T-cell (primary cell): ENCODE results near the gene OR2T8. TPM values are rescaled to one million over a fixed set of nuclear protein-coding genes. Genes with fewer than 3 reads are reported as not detected.

ENCODE experiments used
- ATAC-seq, 4 experiments: fragments of 200-7000 bp in 3 of 4; fragments of 150-1000 bp in 1 of 4; cut with Tn5 transposase; replicated peaks in 1 of 4; 1 replicate in 3 of 4; 2 replicates in 1 of 4; pipeline ENCODE4 v1.10.0; 2021; ENCODE audit warnings: moderate library complexity in 3 of 4, mild to moderate bottlenecking in 2 of 4, moderate number of reproducible peaks in 1 of 4
- CTCF ChIA-PET, 2 donors: fragments of 300-600 bp; sonication (Branson Sonifier 250); formaldehyde crosslinking; loops; one replicate each; lab custom pipeline; 2022; ENCODE audit warnings: antibody characterized with exemption in 2 of 2; lab: Charles Lee
- POLR2A ChIA-PET, 2 donors: fragments of 300-600 bp; sonication (Branson Sonifier 250); formaldehyde crosslinking; loops; one replicate each; lab custom pipeline; 2022; ENCODE audit warnings: antibody characterized with exemption in 2 of 2; lab: Charles Lee
- DNase-seq, 35 experiments: peaks; one replicate each; pipeline versions ENCODE4 v3.0.0 to v3.0.0-alpha.2; 2013 to 2023
- H3K27ac ChIP-seq: one replicate; pipeline ENCODE4 v1.5.1; 2013; ENCODE audit warnings: low read length
- H3K27me3 ChIP-seq, 2 experiments: replicated peaks in 1 of 2; 1 replicate in 1 of 2; 2 replicates in 1 of 2; pipeline versions ENCODE4 v1.6.1 to v1.7.0; 2013; ENCODE audit warnings: low read length in 1 of 2, mixed read lengths in 1 of 2; ENCODE audit not compliant: control insufficient read depth in 2 of 2, insufficient read depth in 2 of 2; ENCODE audit errors: extremely low read depth in 1 of 2
- H3K36me3 ChIP-seq, 2 donors: 1 replicate in 1 of 2; 2 replicates in 1 of 2; pipeline versions ENCODE4 v1.6.1 to v1.7.0; 2013; ENCODE audit warnings: low read length in 1 of 2; ENCODE audit not compliant: control insufficient read depth in 2 of 2, insufficient read depth in 1 of 2; ENCODE audit errors: extremely low read depth in 1 of 2
- H3K4me1 ChIP-seq, 2 experiments: 1 replicate in 1 of 2; 2 replicates in 1 of 2; pipeline versions ENCODE4 v1.6.1 to v1.7.0; 2013; ENCODE audit warnings: low read length in 2 of 2, mixed read lengths in 1 of 2; ENCODE audit not compliant: insufficient read depth in 2 of 2, control insufficient read depth in 1 of 2; ENCODE audit errors: extremely low read depth in 1 of 2
- H3K4me3 ChIP-seq, 2 donors: 1 replicate in 1 of 2; 2 replicates in 1 of 2; pipeline versions ENCODE4 v1.5.1 to v1.7.0; 2013; ENCODE audit warnings: mild to moderate bottlenecking in 2 of 2, low read length in 1 of 2, moderate library complexity in 1 of 2; ENCODE audit not compliant: control insufficient read depth in 1 of 2; ENCODE audit errors: extremely low read depth in 1 of 2
- H3K9me3 ChIP-seq: 2 replicates; pipeline ENCODE4 v1.7.0; 2013
- H3K27ac Mint-ChIP-seq, 2 donors: one replicate each; pipeline ENCODE4 v1.8.0; 2020 to 2021; ENCODE audit warnings: mild to moderate bottlenecking in 2 of 2, mixed read lengths in 2 of 2
- H3K27me3 Mint-ChIP-seq, 2 donors: one replicate each; pipeline ENCODE4 v1.8.0; 2021 to 2022; ENCODE audit warnings: mixed read lengths in 2 of 2
- H3K36me3 Mint-ChIP-seq: one replicate; pipeline ENCODE4 v1.8.0; 2021; ENCODE audit warnings: mixed read lengths
- H3K4me1 Mint-ChIP-seq, 3 donors: one replicate each; pipeline ENCODE4 v1.8.0; 2020 to 2022; ENCODE audit warnings: mixed read lengths in 3 of 3, mild to moderate bottlenecking in 1 of 3
- H3K4me3 Mint-ChIP-seq, 3 donors: one replicate each; pipeline ENCODE4 v1.8.0; 2020 to 2022; ENCODE audit warnings: mild to moderate bottlenecking in 3 of 3, mixed read lengths in 3 of 3, moderate library complexity in 3 of 3
- H3K9me3 Mint-ChIP-seq, 3 donors: one replicate each; pipeline ENCODE4 v1.8.0; 2020 to 2022; ENCODE audit warnings: mixed read lengths in 3 of 3
- WGBS: methylation state at CpG from one replicate; pipeline ENCODE4 v1.1.5; 2013; ENCODE audit warnings: missing lambda C conversion rate; ENCODE audit not compliant: insufficient coverage; 5-methylcytosine and 5-hydroxymethylcytosine counted together
- total RNA-seq, 35 experiments: library from RNA in 6 of 35; stranded (reverse) in 6 of 35; fragments of 120-200 nt in 1 of 35; gene quantifications; one replicate each; pipeline versions ENCODE4 v1.2.1 to v1.2.4 and lab custom pipeline; 2013 to 2026

OR2T8 gene
- total RNA-seq, 5 donors from 2014 or later (not counting 1 experiment from before 2014, with no cell fraction given): not detected

DNA sequence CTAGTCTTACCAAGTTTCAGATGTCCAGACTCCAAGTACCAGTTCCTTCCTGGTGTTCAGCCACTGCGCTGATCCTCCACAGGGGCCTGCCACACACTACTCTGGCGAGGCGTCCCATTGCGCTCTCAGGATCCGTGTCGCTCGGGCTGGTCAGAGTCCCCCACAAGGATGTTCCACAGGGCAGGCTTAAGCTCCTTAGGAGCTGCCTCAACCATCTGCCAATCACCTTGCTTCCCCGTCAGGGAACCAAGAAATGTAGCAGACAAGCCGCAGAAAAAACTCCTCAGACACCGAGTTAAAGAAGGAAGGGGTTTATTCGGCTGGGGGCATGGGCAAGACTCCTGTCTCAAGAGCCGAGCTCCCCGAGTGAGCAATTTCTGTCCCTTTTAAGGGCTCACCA, 14.9 kb upstream of the OR2T8 start:
- H3K4me1 ChIP-seq: peaks cover 0 to 3% of the 10 kb centered on the region in 2 experiments
- peak overlapping the region in 1 of 2 donors; percentile 11 for H3K27ac Mint-ChIP-seq
- no peaks in the 10 kb centered on the region for H3K36me3 Mint-ChIP-seq
- H3K4me3 Mint-ChIP-seq: no peak overlapping the region
- 95% methylated on average over 8 of the region's 13 CpGs for WGBS
- peak overlapping the region in 1 of 2 donors; percentile 10 for H3K4me3 ChIP-seq
- H3K27ac ChIP-seq: no peak overlapping the region
- POLR2A ChIA-PET: no interaction called here
- no peaks in the 10 kb centered on the region for H3K27me3 ChIP-seq
- peaks cover 4 to 11% (median 9%) of the 10 kb centered on the region in 3 donors for H3K9me3 Mint-ChIP-seq
- H3K36me3 ChIP-seq: no peaks in the 10 kb centered on the region
- H3K27me3 Mint-ChIP-seq: no peaks in the 10 kb centered on the region
- H3K4me1 Mint-ChIP-seq: peaks cover 14 to 36% (median 15%) of the 10 kb centered on the region in 3 donors
- H3K9me3 ChIP-seq: no peaks in the 10 kb centered on the region
- DNase-seq (no peak), ATAC-seq (no peak)
- CTCF ChIA-PET: no interaction called here

DNA sequence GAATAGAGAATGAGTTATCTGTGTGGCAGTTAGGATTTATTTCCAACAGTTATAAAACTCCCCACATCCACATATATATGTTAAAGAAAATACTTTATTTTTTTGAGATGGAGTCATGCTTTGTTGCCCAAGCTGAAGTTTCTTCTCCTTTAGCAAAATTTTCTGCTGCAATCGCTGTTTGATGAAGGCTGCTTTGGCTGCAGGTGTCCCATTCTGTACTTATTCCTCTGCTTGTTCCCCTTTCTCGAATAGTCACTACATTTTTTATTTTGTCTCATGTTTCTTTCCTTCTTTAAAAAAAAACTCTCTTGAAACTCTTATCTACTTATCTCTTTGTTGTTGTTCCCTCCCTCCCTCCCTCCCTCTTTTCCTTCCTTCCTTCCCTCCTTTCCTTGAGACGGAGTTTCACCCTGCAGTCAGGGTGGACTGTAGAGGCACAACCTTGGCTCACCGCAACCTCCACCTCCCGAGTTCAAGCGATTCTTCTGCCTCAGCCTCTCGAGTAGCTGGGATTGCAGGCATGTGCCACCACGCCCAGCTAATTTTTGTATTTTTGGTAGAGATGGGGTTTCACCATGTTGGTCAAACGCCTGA, 14.0 kb upstream of the OR2T8 start:
- H3K27me3 Mint-ChIP-seq: no peaks in the 10 kb centered on the region

DNA sequence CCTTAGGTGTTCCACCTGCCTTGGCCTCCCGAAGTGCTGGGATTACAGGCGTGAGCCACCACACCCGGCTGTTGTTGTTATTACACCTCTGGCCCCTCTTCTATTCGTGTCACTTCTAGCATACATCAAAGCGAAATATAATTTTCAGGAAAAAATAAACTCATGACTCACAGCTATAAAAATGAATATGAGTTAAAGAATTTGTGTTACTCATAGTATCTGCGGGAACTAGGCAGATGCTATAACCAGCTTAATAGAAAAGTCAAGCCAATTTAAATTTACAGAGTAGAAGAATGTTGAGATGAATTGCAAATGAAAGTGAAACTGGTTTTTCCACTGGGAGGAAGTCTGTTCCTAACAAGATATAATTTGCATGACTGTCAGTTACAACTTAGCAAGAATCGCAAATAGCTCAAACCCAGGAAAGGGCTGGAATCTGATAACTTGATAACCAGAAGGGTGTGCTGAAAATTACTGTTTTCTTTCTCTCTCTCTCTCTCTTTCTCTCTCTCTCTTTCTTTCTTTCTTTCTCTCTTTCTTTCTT, 13.5 kb upstream of the OR2T8 start:
- Histone ChIP-seq H3K9me3 (no peaks in the 10 kb centered on the region), H3K36me3 (no peaks in the 10 kb centered on the region), H3K27ac (no peak overlapping the region), H3K4me3 (peak overlapping the region; percentile 38 to 54), H3K4me1 (peaks cover 0 to 3% of the 10 kb centered on the region in 2 experiments), H3K27me3 (no peaks in the 10 kb centered on the region)
- WGBS: no CpG with 5 or more reads among the region's 7 CpGs
- Mint-ChIP-seq H3K4me3 (peak overlapping the region; percentile 77 to 90 (median 80)), H3K27ac (peak overlapping the region; percentile 56 to 84), H3K9me3 (peaks cover 4 to 11% (median 9%) of the 10 kb centered on the region in 3 donors), H3K27me3 (no peaks in the 10 kb centered on the region), H3K4me1 (peaks cover 14 to 36% (median 15%) of the 10 kb centered on the region in 3 donors), H3K36me3 (no peaks in the 10 kb centered on the region)
- POLR2A ChIA-PET: interaction anchor here in 1 of 2 donors (0.5 to 0.6 kb wide), 2 partner anchors 31 to 919 kb away, joined by 3 to 7 read pairs; partner anchors contain the start of gene SH3BP5L
- peak; percentile 36 to 62 (median 45) for ATAC-seq
- peak in 2 of 35 experiments; percentile 3 to 42 for DNase-seq
- CTCF ChIA-PET: no interaction called here

More for the DNA sequence above, 14.0 kb upstream of the OR2T8 start:
- Mint-ChIP-seq H3K9me3 (peaks cover 4 to 11% (median 9%) of the 10 kb centered on the region in 3 donors), H3K4me3 (peak overlapping the region; percentile 77 to 90 (median 80)), H3K4me1 (peaks cover 14 to 36% (median 15%) of the 10 kb centered on the region in 3 donors), H3K27ac (peak overlapping the region; percentile 56 to 84), H3K36me3 (no peaks in the 10 kb centered on the region)
- WGBS: 25% methylated on average over 2 of the region's 9 CpGs
- Histone ChIP-seq H3K27me3 (no peaks in the 10 kb centered on the region), H3K4me1 (peaks cover 0 to 3% of the 10 kb centered on the region in 2 experiments), H3K36me3 (no peaks in the 10 kb centered on the region), H3K27ac (no peak overlapping the region), H3K9me3 (no peaks in the 10 kb centered on the region), H3K4me3 (peak overlapping the region; percentile 38 to 54)
- ChIA-PET POLR2A (interaction anchor here in 1 of 2 donors (0.5 to 0.6 kb wide), 2 partner anchors 32 to 919 kb away, joined by 3 to 7 read pairs; partner anchors contain the start of gene SH3BP5L), CTCF (no interaction called here)
- peak in 2 of 4 experiments; percentile 16 to 39 for ATAC-seq
- no peak for DNase-seq

DNA sequence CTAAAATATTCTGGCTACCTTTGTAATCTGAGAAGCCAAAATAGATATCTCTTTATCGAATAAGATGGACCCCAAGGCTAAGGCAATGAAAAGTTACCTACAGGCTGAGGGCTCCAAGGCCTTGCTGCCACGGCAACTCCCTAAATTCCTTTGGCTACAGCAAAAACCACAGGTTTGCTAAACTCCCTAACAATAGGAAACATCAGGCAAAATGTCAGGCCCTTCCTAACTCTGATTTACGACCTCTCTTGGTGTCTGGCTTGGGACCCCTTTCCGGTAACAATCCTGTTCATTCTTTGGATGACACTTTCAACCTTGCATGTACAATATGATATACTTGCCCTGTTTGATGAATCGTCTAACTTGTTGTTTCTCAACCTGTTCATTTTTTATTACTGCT, 11.3 kb upstream of the OR2T8 start:
- WGBS: 86% methylated on average over 4 of the region's 5 CpGs
- peaks cover 0 to 3% of the 10 kb centered on the region in 2 experiments for H3K4me1 ChIP-seq
- Mint-ChIP-seq H3K4me3 (no peak overlapping the region), H3K4me1 (peaks cover 14 to 36% (median 15%) of the 10 kb centered on the region in 3 donors), H3K36me3 (no peaks in the 10 kb centered on the region), H3K27ac (no peak overlapping the region), H3K9me3 (peaks cover 4 to 11% (median 9%) of the 10 kb centered on the region in 3 donors), H3K27me3 (no peaks in the 10 kb centered on the region)
- H3K4me3 ChIP-seq: no peak overlapping the region
- no peak for DNase-seq
- ChIA-PET CTCF (no interaction called here), POLR2A (no interaction called here)
- H3K36me3 ChIP-seq: no peaks in the 10 kb centered on the region
- H3K27ac ChIP-seq: no peak overlapping the region
- no peak for ATAC-seq
- H3K27me3 ChIP-seq: no peaks in the 10 kb centered on the region
- H3K9me3 ChIP-seq: no peaks in the 10 kb centered on the region

DNA sequence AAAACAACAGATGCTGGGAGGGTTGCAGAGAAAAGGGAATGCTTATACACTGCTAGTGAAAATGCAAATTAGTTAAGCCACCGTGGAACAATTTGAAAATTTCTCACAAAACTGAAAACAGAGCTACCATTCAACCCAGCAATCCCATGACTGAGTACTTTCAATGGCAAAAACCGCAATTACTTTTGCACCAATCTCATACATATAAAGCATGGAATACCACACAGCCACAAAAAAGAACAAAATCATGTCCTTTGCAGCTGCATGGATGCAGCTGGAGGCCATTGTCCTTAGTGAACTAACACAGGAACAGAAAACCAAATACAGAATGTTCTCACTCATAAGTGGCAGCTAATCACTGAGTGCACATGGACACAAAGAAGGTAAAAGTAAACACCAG, 6.3 kb upstream of the OR2T8 start:
- CTCF ChIA-PET: interaction anchor here in 1 of 2 donors (0.6 kb wide), 1 partner anchor 945 kb away, joined by 3 read pairs; the partner anchor contains the start of gene ZNF692
- H3K4me3 Mint-ChIP-seq: no peak overlapping the region
- no peak overlapping the region for H3K27ac Mint-ChIP-seq
- H3K27me3 Mint-ChIP-seq: peaks cover 2 to 9% of the 10 kb centered on the region in 2 donors
- no peaks in the 10 kb centered on the region for H3K4me1 ChIP-seq
- no peak overlapping the region for H3K27ac ChIP-seq
- POLR2A ChIA-PET: no interaction called here
- ATAC-seq: no peak
- H3K36me3 ChIP-seq: no peaks in the 10 kb centered on the region
- peaks cover 0 to 3% (median 0%) of the 10 kb centered on the region in 3 donors for H3K4me1 Mint-ChIP-seq
- H3K9me3 ChIP-seq: no peaks in the 10 kb centered on the region
- 59% methylated on average over 2 of the region's 2 CpGs for WGBS
- DNase-seq: no peak
- no peaks in the 10 kb centered on the region for H3K9me3 Mint-ChIP-seq
- H3K4me3 ChIP-seq: no peak overlapping the region
- no peaks in the 10 kb centered on the region for H3K36me3 Mint-ChIP-seq
- H3K27me3 ChIP-seq: no peaks in the 10 kb centered on the region

DNA sequence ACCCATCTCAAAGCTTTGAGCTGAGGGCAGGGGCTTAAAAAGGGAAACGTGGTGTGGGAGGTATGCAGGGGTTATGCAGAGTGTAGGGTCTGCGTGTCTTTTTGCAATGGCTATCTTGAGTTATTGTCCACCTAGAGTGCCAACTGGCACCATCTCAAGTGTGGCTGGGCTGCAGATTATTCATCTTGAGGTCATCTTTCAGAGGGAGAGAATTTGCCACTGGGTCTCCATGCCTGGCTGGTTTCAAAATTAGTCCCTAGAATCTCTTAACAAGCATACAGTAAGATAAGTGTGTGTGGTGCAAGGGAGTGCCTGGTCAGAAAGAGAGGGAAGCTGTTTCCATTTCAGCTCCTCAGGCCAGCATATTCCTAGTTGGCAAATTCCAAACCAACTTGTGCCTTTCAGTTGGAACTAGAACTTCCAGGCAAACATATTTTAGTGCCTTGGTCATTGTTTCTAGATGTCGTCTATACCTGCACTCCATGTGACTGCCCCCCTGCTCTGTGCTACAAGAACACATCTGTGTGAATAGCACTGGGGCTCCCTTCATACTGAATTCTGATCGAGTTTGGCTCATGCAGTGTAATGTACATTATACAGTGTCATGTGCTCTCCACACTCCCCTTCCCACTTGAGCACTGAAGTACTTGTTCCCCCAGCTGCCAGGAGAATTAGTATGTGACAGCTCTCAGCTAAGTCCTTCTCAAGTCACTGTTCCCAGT, 5.0 kb upstream of the OR2T8 start:
- H3K27me3 Mint-ChIP-seq: peaks cover 2 to 9% of the 10 kb centered on the region in 2 donors
- Histone ChIP-seq H3K27ac (no peak overlapping the region), H3K4me1 (no peaks in the 10 kb centered on the region), H3K4me3 (no peak overlapping the region), H3K36me3 (no peaks in the 10 kb centered on the region), H3K27me3 (no peaks in the 10 kb centered on the region), H3K9me3 (no peaks in the 10 kb centered on the region)
- ChIA-PET POLR2A (no interaction called here), CTCF (no interaction called here)
- no peak overlapping the region for H3K4me3 Mint-ChIP-seq
- no peaks in the 10 kb centered on the region for H3K9me3 Mint-ChIP-seq
- ATAC-seq (no peak), DNase-seq (no peak)
- no peak overlapping the region for H3K27ac Mint-ChIP-seq
- 100% methylated on average over 2 of the region's 4 CpGs for WGBS
- no peaks in the 10 kb centered on the region for H3K4me1 Mint-ChIP-seq
- H3K36me3 Mint-ChIP-seq: no peaks in the 10 kb centered on the region
